SU-DHL-6 (cell line): ENCODE data around the gene ISM1.

ENCODE experiments used
- CTCF ChIP-seq: fragments of 200-600 bp; sonication (generic); IDR thresholded peaks from one replicate; pipeline ENCODE4 v1.5.1; 2017; ENCODE audit warnings: antibody characterized with exemption, mild to moderate bottlenecking, low read length, moderate library complexity; ENCODE audit not compliant: insufficient read depth, poor library complexity, severe bottlenecking
- EZH2phosphoT487 ChIP-seq: fragments of 200-600 bp; sonication (generic), shearing (Covaris generic); conservative IDR thresholded peaks from 2 replicates; pipeline ENCODE4 v1.6.1; 2018; ENCODE audit warnings: mild to moderate bottlenecking, antibody characterized with exemption, low read length, moderate library complexity, mixed read lengths

GRCh38 chr20:13251106-13251903, 30.2 kb downstream of the ISM1 start:
- no peak for TF ChIP-seq CTCF
- TF ChIP-seq EZH2phosphoT487, result no peak
